ENCODE data around the gene CLEC14A. TPM values are rescaled to one million over a fixed set of nuclear protein-coding genes. Genes with fewer than 3 reads are reported as not detected.

Gene CLEC14A
- total RNA-seq, 1 donor: not detected

- H3K79me2 ChIP-seq (ENCODE audit: insufficient read depth, low read length): no peaks in the 10 kb centered on the region
- no peaks in the 10 kb centered on the region for H3K9me3 ChIP-seq (ENCODE audit: low read depth, low read length)
- no peak for DNase-seq (ENCODE audit: insufficient read length, low spot score, missing footprints)
- no peaks in the 10 kb centered on the region for H3K36me3 ChIP-seq (ENCODE audit: insufficient read depth, low read length)
- no peak overlapping the region for H3K4me3 ChIP-seq (ENCODE audit: insufficient read depth, low read length)
- no peak for TF ChIP-seq CTCF (IDR thresholded peaks at IDR 0.05; ENCODE audit: extremely low read depth, low read depth, low read length)
- H3K4me2 ChIP-seq (ENCODE audit: insufficient read depth, low read length): no peak overlapping the region
- no peaks in the 10 kb centered on the region for H3K27me3 ChIP-seq (ENCODE audit: insufficient read depth, low read length)
- no peaks in the 10 kb centered on the region for H4K20me1 ChIP-seq (ENCODE audit: insufficient read depth, low read length)
- H3K27ac ChIP-seq (ENCODE audit: low read depth, low read length): no peak overlapping the region
- H2AFZ ChIP-seq (ENCODE audit: low read length): no peak overlapping the region
- H3K4me1 ChIP-seq (ENCODE audit: insufficient read depth, low read length): no peaks in the 10 kb centered on the region
Measured at GRCh38 chr14:38206689-38207376, 49.1 kb downstream of the CLEC14A start.

- H3K9me3 ChIP-seq (ENCODE audit: low read depth, low read length): no peaks in the 10 kb centered on the region
- H3K4me2 ChIP-seq (ENCODE audit: insufficient read depth, low read length): no peak overlapping the region
- no peaks in the 10 kb centered on the region for H4K20me1 ChIP-seq (ENCODE audit: insufficient read depth, low read length)
- H3K4me1 ChIP-seq (ENCODE audit: insufficient read depth, low read length): no peaks in the 10 kb centered on the region
- no peaks in the 10 kb centered on the region for H3K79me2 ChIP-seq (ENCODE audit: insufficient read depth, low read length)
- H3K36me3 ChIP-seq (ENCODE audit: insufficient read depth, low read length): no peaks in the 10 kb centered on the region
- no peak overlapping the region for H2AFZ ChIP-seq (ENCODE audit: low read length)
- no peak overlapping the region for H3K4me3 ChIP-seq (ENCODE audit: insufficient read depth, low read length)
- no peaks in the 10 kb centered on the region for H3K27me3 ChIP-seq (ENCODE audit: insufficient read depth, low read length)
- no peak for TF ChIP-seq CTCF (IDR thresholded peaks at IDR 0.05; ENCODE audit: extremely low read depth, low read depth, low read length)
- no peak overlapping the region for H3K27ac ChIP-seq (ENCODE audit: low read depth, low read length)
- DNase-seq (ENCODE audit: insufficient read length, low spot score, missing footprints): no peak
Measured at GRCh38 chr14:38205949-38206665, 49.8 kb downstream of the CLEC14A start.

GRCh38 chr14:38205119-38205813, 50.6 kb downstream of the CLEC14A start:
- no peak for DNase-seq (ENCODE audit: insufficient read length, low spot score, missing footprints)
- Histone ChIP-seq H2AFZ (ENCODE audit: low read length) (no peak overlapping the region), H3K27ac (ENCODE audit: low read depth, low read length) (no peak overlapping the region), H4K20me1 (ENCODE audit: insufficient read depth, low read length) (no peaks in the 10 kb centered on the region), H3K79me2 (ENCODE audit: insufficient read depth, low read length) (no peaks in the 10 kb centered on the region), H3K4me3 (ENCODE audit: insufficient read depth, low read length) (no peak overlapping the region), H3K27me3 (ENCODE audit: insufficient read depth, low read length) (no peaks in the 10 kb centered on the region), H3K9me3 (ENCODE audit: low read depth, low read length) (no peaks in the 10 kb centered on the region), H3K4me2 (ENCODE audit: insufficient read depth, low read length) (no peak overlapping the region), H3K36me3 (ENCODE audit: insufficient read depth, low read length) (no peaks in the 10 kb centered on the region), H3K4me1 (ENCODE audit: insufficient read depth, low read length) (no peaks in the 10 kb centered on the region)
- no peak for TF ChIP-seq CTCF (IDR thresholded peaks at IDR 0.05; ENCODE audit: extremely low read depth, low read depth, low read length)

GRCh38 chr14:38204719-38205115, 51.2 kb downstream of the CLEC14A start:
- Histone ChIP-seq H3K9me3 (ENCODE audit: low read depth, low read length) (no peaks in the 10 kb centered on the region), H3K4me3 (ENCODE audit: insufficient read depth, low read length) (no peak overlapping the region), H3K79me2 (ENCODE audit: insufficient read depth, low read length) (no peaks in the 10 kb centered on the region), H3K27me3 (ENCODE audit: insufficient read depth, low read length) (no peaks in the 10 kb centered on the region), H3K4me2 (ENCODE audit: insufficient read depth, low read length) (no peak overlapping the region), H3K27ac (ENCODE audit: low read depth, low read length) (no peak overlapping the region), H2AFZ (ENCODE audit: low read length) (no peak overlapping the region), H3K4me1 (ENCODE audit: insufficient read depth, low read length) (no peaks in the 10 kb centered on the region), H4K20me1 (ENCODE audit: insufficient read depth, low read length) (no peaks in the 10 kb centered on the region), H3K36me3 (ENCODE audit: insufficient read depth, low read length) (no peaks in the 10 kb centered on the region)
- no peak for DNase-seq (ENCODE audit: insufficient read length, low spot score, missing footprints)
- no peak for TF ChIP-seq CTCF (IDR thresholded peaks at IDR 0.05; ENCODE audit: extremely low read depth, low read depth, low read length)
